ENCODE results near the gene PCMT1.

Gene PCMT1

GRCh38 chr6:149813351-149813750 is 63.8 kb downstream of the PCMT1 start:
- no peak overlapping the region for H4K91ac ChIP-seq (ENCODE audit: low read depth, low read length)
- no peak overlapping the region for H2BK5ac ChIP-seq (ENCODE audit: low read depth, low read length, poor library complexity)
- no CpG with 5 or more reads among the region's 3 CpGs for WGBS (ENCODE audit: extremely low coverage, insufficient coverage, insufficient read length)
- no peaks in the 10 kb centered on the region for H3K79me1 ChIP-seq (ENCODE audit: low read length)
- no peak overlapping the region for H3K14ac ChIP-seq (ENCODE audit: low read length)
- H3K79me2 ChIP-seq (ENCODE audit: control insufficient read depth, insufficient read depth, low read length, poor library complexity), result no peaks in the 10 kb centered on the region
- H3K9me3 ChIP-seq (ENCODE audit: insufficient read depth, low read depth, low read length), result no peaks in the 10 kb centered on the region
- peaks cover 2% of the 10 kb centered on the region in 2 experiments for H3K36me3 ChIP-seq (ENCODE audit: control insufficient read depth in 1 of 2, insufficient read depth in 2 of 2, low read length in 2 of 2)
- no peak overlapping the region for H3K9ac ChIP-seq (ENCODE audit: low read length)
- H3K27me3 ChIP-seq (ENCODE audit: insufficient read depth, low read length), result no peaks in the 10 kb centered on the region
- no peak overlapping the region for H3K4me3 ChIP-seq (ENCODE audit: low read depth, low read length)
- H2BK12ac ChIP-seq (ENCODE audit: low read length), result no peak overlapping the region
- no peak for DNase-seq
- no peak overlapping the region for H4K12ac ChIP-seq (ENCODE audit: low read depth, low read length)
- H3K4ac ChIP-seq (ENCODE audit: low read depth, low read length), result no peak overlapping the region
- no peak overlapping the region for H3K23ac ChIP-seq (ENCODE audit: low read length)
- H2BK120ac ChIP-seq (ENCODE audit: insufficient read depth, low read length, poor library complexity), result no peak overlapping the region
- H3K4me1 ChIP-seq (ENCODE audit: control insufficient read depth in 1 of 2, insufficient read depth in 2 of 2, low read length in 2 of 2), result no peaks in the 10 kb centered on the region
- H3K4me2 ChIP-seq (ENCODE audit: low read length), result no peak overlapping the region
- no peak overlapping the region for H3K18ac ChIP-seq (ENCODE audit: low read length)
- H2AFZ ChIP-seq (ENCODE audit: insufficient read depth, low read length, poor library complexity), result no peak overlapping the region
- H3K27ac ChIP-seq (ENCODE audit: low read depth, low read length), result no peak overlapping the region
- no peak overlapping the region for H2AK5ac ChIP-seq (ENCODE audit: low read length)
- no peak overlapping the region for H4K8ac ChIP-seq (ENCODE audit: low read depth, low read length)

- H3K9me3 ChIP-seq (ENCODE audit: insufficient read depth, low read depth, low read length), result no peaks in the 10 kb centered on the region
- H3K27ac ChIP-seq (ENCODE audit: low read depth, low read length), result no peak overlapping the region
- no peaks in the 10 kb centered on the region for H3K79me2 ChIP-seq (ENCODE audit: control insufficient read depth, insufficient read depth, low read length, poor library complexity)
- H2BK12ac ChIP-seq (ENCODE audit: low read length), result no peak overlapping the region
- H3K36me3 ChIP-seq (ENCODE audit: control insufficient read depth in 1 of 2, insufficient read depth in 2 of 2, low read length in 2 of 2), result peaks cover 2% of the 10 kb centered on the region in 2 experiments
- H2AK5ac ChIP-seq (ENCODE audit: low read length), result no peak overlapping the region
- H2BK120ac ChIP-seq (ENCODE audit: insufficient read depth, low read length, poor library complexity), result no peak overlapping the region
- H3K23ac ChIP-seq (ENCODE audit: low read length), result no peak overlapping the region
- H3K4me3 ChIP-seq (ENCODE audit: low read depth, low read length), result no peak overlapping the region
- no peak overlapping the region for H3K4me2 ChIP-seq (ENCODE audit: low read length)
- no peak overlapping the region for H4K12ac ChIP-seq (ENCODE audit: low read depth, low read length)
- no peak overlapping the region for H3K4ac ChIP-seq (ENCODE audit: low read depth, low read length)
- no CpG with 5 or more reads among the region's 4 CpGs for WGBS (ENCODE audit: extremely low coverage, insufficient coverage, insufficient read length)
- H2BK5ac ChIP-seq (ENCODE audit: low read depth, low read length, poor library complexity), result no peak overlapping the region
- H2AFZ ChIP-seq (ENCODE audit: insufficient read depth, low read length, poor library complexity), result no peak overlapping the region
- H3K79me1 ChIP-seq (ENCODE audit: low read length), result no peaks in the 10 kb centered on the region
- no peaks in the 10 kb centered on the region for H3K4me1 ChIP-seq (ENCODE audit: control insufficient read depth in 1 of 2, insufficient read depth in 2 of 2, low read length in 2 of 2)
- H4K91ac ChIP-seq (ENCODE audit: low read depth, low read length), result no peak overlapping the region
- no peak overlapping the region for H4K8ac ChIP-seq (ENCODE audit: low read depth, low read length)
- H3K27me3 ChIP-seq (ENCODE audit: insufficient read depth, low read length), result no peaks in the 10 kb centered on the region
- H3K14ac ChIP-seq (ENCODE audit: low read length), result no peak overlapping the region
- H3K18ac ChIP-seq (ENCODE audit: low read length), result no peak overlapping the region
- H3K9ac ChIP-seq (ENCODE audit: low read length), result no peak overlapping the region
- DNase-seq, result no peak
Measured at GRCh38 chr6:149815788-149816187, 66.2 kb downstream of the PCMT1 start.

GRCh38 chr6:149820506-149820905 is 71.0 kb downstream of the PCMT1 start:
- Histone ChIP-seq H3K79me2 (ENCODE audit: control insufficient read depth, insufficient read depth, low read length, poor library complexity) (no peaks in the 10 kb centered on the region), H4K12ac (ENCODE audit: low read depth, low read length) (no peak overlapping the region), H2BK120ac (ENCODE audit: insufficient read depth, low read length, poor library complexity) (no peak overlapping the region), H3K9ac (ENCODE audit: low read length) (no peak overlapping the region), H3K36me3 (ENCODE audit: control insufficient read depth in 1 of 2, insufficient read depth in 2 of 2, low read length in 2 of 2) (peaks cover 0 to 2% of the 10 kb centered on the region in 2 experiments), H2BK5ac (ENCODE audit: low read depth, low read length, poor library complexity) (no peak overlapping the region), H3K4ac (ENCODE audit: low read depth, low read length) (no peak overlapping the region), H4K91ac (ENCODE audit: low read depth, low read length) (no peak overlapping the region), H3K9me3 (ENCODE audit: insufficient read depth, low read depth, low read length) (no peaks in the 10 kb centered on the region), H2AFZ (ENCODE audit: insufficient read depth, low read length, poor library complexity) (no peak overlapping the region), H3K79me1 (ENCODE audit: low read length) (no peaks in the 10 kb centered on the region), H2AK5ac (ENCODE audit: low read length) (no peak overlapping the region), H3K4me1 (ENCODE audit: control insufficient read depth in 1 of 2, insufficient read depth in 2 of 2, low read length in 2 of 2) (no peaks in the 10 kb centered on the region), H3K27me3 (ENCODE audit: insufficient read depth, low read length) (no peaks in the 10 kb centered on the region), H3K23ac (ENCODE audit: low read length) (no peak overlapping the region), H3K14ac (ENCODE audit: low read length) (no peak overlapping the region), H3K4me2 (ENCODE audit: low read length) (no peak overlapping the region), H2BK12ac (ENCODE audit: low read length) (no peak overlapping the region), H3K4me3 (ENCODE audit: low read depth, low read length) (no peak overlapping the region), H3K27ac (ENCODE audit: low read depth, low read length) (no peak overlapping the region), H3K18ac (ENCODE audit: low read length) (no peak overlapping the region), H4K8ac (ENCODE audit: low read depth, low read length) (no peak overlapping the region)
- DNase-seq, result no peak
- WGBS (ENCODE audit: extremely low coverage, insufficient coverage, insufficient read length), result no CpG with 5 or more reads among the region's 7 CpGs

- no peak overlapping the region for H2BK12ac ChIP-seq (ENCODE audit: low read length)
- no peak overlapping the region for H3K18ac ChIP-seq (ENCODE audit: low read length)
- no peak overlapping the region for H2AK5ac ChIP-seq (ENCODE audit: low read length)
- H2AFZ ChIP-seq (ENCODE audit: insufficient read depth, low read length, poor library complexity), result no peak overlapping the region
- H3K9me3 ChIP-seq (ENCODE audit: insufficient read depth, low read depth, low read length), result no peaks in the 10 kb centered on the region
- no peak overlapping the region for H3K4me3 ChIP-seq (ENCODE audit: low read depth, low read length)
- no peak overlapping the region for H4K91ac ChIP-seq (ENCODE audit: low read depth, low read length)
- H3K23ac ChIP-seq (ENCODE audit: low read length), result no peak overlapping the region
- H3K27ac ChIP-seq (ENCODE audit: low read depth, low read length), result no peak overlapping the region
- H2BK5ac ChIP-seq (ENCODE audit: low read depth, low read length, poor library complexity), result no peak overlapping the region
- H3K4ac ChIP-seq (ENCODE audit: low read depth, low read length), result no peak overlapping the region
- no peaks in the 10 kb centered on the region for H3K4me1 ChIP-seq (ENCODE audit: control insufficient read depth in 1 of 2, insufficient read depth in 2 of 2, low read length in 2 of 2)
- WGBS (ENCODE audit: extremely low coverage, insufficient coverage, insufficient read length), result no CpG with 5 or more reads among the region's 1 CpG
- no peak overlapping the region for H3K4me2 ChIP-seq (ENCODE audit: low read length)
- peaks cover 0 to 3% of the 10 kb centered on the region in 2 experiments for H3K36me3 ChIP-seq (ENCODE audit: control insufficient read depth in 1 of 2, insufficient read depth in 2 of 2, low read length in 2 of 2)
- no peak overlapping the region for H2BK120ac ChIP-seq (ENCODE audit: insufficient read depth, low read length, poor library complexity)
- DNase-seq, result no peak
- H4K12ac ChIP-seq (ENCODE audit: low read depth, low read length), result no peak overlapping the region
- no peaks in the 10 kb centered on the region for H3K27me3 ChIP-seq (ENCODE audit: insufficient read depth, low read length)
- H3K14ac ChIP-seq (ENCODE audit: low read length), result no peak overlapping the region
- no peak overlapping the region for H4K8ac ChIP-seq (ENCODE audit: low read depth, low read length)
- H3K79me1 ChIP-seq (ENCODE audit: low read length), result no peaks in the 10 kb centered on the region
- H3K9ac ChIP-seq (ENCODE audit: low read length), result no peak overlapping the region
- no peaks in the 10 kb centered on the region for H3K79me2 ChIP-seq (ENCODE audit: control insufficient read depth, insufficient read depth, low read length, poor library complexity)
Measured at GRCh38 chr6:149821492-149821891, 72.0 kb downstream of the PCMT1 start.

Measured in trophoblast cell (in vitro differentiated cells and primary cell).